AG09319 (cell line): ENCODE results near the gene FEM1B.

Experiments used
- DNase-seq: peaks from one replicate; pipeline ENCODE4 v3.0.0-alpha.2; 2010; ENCODE audit warnings: low read depth; ENCODE audit errors: extremely low read depth
- CTCF ChIP-seq: IDR thresholded peaks from 2 replicates; pipeline ENCODE4 v1.5.1; 2011; ENCODE audit warnings: low read depth, mild to moderate bottlenecking, inconsistent platforms, low read length, moderate library complexity

The FEM1B gene

GRCh38 chr15:68286256-68286655, 8.7 kb downstream of the FEM1B start:
- DNase-seq: no peak

GRCh38 chr15:68289057-68289456, 11.5 kb downstream of the FEM1B start:
- TF ChIP-seq CTCF: no peak
- no peak for DNase-seq

More at GRCh38 chr15:68286256-68286655, 8.7 kb downstream of the FEM1B start:
- TF ChIP-seq CTCF: no peak

- DNase-seq: no peak
- TF ChIP-seq CTCF: no peak
Measured at GRCh38 chr15:68289621-68290352, 12.2 kb downstream of the FEM1B start.

GRCh38 chr15:68290715-68291114, 13.2 kb downstream of the FEM1B start:
- no peak for DNase-seq
- no peak for TF ChIP-seq CTCF

GRCh38 chr15:68292157-68292781, 14.7 kb downstream of the FEM1B start:
- no peak for TF ChIP-seq CTCF
- no peak for DNase-seq

- TF ChIP-seq CTCF: no peak
- no peak for DNase-seq
Measured at GRCh38 chr15:68292967-68293366, 15.4 kb downstream of the FEM1B start.

- DNase-seq: no peak
- no peak for TF ChIP-seq CTCF
Measured at GRCh38 chr15:68295014-68295805, 17.7 kb downstream of the FEM1B start.
